GM21529 (cell line): ENCODE measurements around the gene SMARCAL1.

ENCODE experiments used
- ATAC-seq: cut with Tn5 transposase; IDR thresholded peaks from one replicate; pipeline ENCODE4 v1.9.1; 2021; ENCODE audit not compliant: unreplicated experiment

SMARCAL1 gene

GRCh38 chr2:216473187-216473586, 60.9 kb downstream of the SMARCAL1 start:
- no peak for ATAC-seq

- ATAC-seq = peak; percentile 76
Measured at GRCh38 chr2:216474925-216475670, 62.8 kb downstream of the SMARCAL1 start.

GRCh38 chr2:216475767-216476166, 63.5 kb downstream of the SMARCAL1 start:
- ATAC-seq = no peak

DNA sequence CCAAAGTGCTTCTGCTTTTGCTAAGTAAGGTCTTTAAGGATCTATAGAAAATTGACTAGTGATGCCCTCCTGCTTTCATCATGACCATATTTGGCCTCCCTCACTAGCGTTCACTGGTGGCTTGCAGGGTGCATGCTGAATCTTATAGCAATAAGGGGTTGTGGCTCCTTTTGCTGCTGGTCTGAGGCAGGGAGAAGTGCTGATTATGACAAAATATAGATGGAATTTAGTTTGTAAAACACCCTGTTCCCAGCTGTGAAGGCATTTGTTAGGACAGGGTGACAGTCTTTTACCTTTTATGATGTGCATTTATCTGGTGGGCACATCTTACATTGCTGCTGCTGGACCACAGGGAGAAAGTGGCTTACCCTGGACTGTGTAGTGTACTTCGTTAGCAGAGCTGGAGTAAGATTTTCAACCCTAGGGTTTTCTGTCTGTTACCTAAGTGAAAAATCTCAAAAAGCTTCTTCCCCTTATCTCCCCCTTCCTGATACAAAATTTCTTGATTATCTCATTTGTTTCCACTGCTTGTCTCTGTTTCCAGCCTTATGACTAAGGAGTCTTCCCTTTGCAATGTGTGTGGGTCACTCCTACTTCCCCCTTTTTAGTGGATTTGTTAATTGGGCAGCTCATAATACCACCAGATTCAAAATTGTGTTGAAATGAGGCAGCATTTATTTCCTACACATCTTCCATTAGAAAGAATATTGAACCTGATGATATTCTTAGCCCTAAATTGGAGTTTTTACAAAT, 65.2 kb downstream of the SMARCAL1 start:
- ATAC-seq = no peak

- ATAC-seq = no peak
Measured at GRCh38 chr2:216478151-216478550, 65.9 kb downstream of the SMARCAL1 start.

GRCh38 chr2:216478791-216479190, 66.5 kb downstream of the SMARCAL1 start:
- no peak for ATAC-seq

DNA sequence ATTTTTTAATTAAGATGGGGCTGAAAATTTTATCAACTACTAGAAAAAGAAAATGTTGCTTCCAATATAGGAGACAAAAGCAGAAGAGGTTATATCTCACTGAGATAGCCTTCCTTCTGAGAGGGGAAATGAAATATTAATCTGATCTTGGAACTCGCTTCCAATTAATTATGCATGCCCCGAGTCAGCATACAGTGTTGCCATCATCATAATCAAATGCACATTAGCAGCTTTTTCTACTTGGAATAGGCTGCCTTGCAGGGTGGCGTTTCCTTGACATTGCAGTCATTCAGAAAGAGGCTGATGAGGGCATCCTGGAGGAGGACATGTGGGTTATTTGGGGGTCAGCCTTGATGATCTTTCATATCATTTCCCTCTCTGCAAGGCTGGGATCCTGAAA, 67.9 kb downstream of the SMARCAL1 start:
- no peak for ATAC-seq

DNA sequence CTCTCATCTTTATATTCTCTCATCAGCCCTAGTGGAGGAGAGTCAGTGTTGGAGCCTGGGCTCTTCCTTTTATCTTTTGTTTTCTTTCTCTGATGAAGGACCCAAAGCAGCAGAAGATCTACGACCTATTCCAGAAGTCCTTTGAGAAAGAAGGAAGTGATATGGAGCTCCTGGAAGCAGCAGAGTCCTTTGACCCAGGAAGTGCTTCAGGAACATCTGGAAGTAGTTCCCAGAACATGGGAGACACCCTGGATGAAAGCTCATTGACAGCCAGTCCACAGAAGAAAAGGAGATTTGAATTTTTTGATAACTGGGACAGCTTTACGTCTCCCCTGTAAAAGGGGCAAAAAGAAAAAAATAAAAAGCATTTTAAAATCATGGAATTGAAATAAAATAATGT, 70.4 kb downstream of the SMARCAL1 start:
- ATAC-seq = no peak

DNA sequence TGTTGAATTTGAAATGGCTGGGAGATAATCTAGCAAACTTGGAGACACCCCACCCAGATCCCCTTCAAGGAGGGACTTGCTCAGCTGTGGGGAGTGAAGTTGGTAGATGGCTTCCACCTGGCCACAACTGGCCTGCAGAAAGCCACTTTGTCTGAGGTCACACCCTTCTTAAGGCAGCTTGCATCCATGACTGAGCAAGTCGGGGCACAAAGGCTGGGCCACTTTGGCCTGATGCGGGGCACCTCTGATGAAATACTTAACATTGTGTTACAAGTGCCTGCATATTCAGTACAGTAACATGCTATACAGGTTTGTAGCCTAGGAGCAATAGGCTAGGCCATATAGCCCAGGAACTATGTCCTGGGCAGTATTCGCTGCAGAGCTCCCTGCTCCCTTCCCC, 73.0 kb downstream of the SMARCAL1 start:
- ATAC-seq = no peak

DNA sequence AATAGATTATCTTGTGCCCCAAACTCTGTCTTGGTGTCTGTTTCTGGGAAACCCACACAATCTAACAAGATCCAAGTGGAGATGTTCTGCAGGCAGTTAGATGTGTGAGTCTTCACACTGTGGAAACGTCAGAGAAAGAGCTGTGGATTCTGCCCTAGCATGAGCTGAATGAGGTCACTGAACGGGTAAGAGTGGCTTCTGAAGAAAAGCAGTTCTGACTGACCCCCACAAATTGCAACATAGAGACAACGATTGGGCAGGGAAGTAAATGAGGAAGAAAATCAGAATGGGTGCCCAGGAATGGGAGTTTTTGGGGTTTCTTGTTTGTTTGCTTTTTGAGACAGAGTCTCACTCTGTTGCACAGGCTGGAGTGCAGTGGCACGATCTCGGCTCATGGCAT, 73.5 kb downstream of the SMARCAL1 start:
- no peak for ATAC-seq

DNA sequence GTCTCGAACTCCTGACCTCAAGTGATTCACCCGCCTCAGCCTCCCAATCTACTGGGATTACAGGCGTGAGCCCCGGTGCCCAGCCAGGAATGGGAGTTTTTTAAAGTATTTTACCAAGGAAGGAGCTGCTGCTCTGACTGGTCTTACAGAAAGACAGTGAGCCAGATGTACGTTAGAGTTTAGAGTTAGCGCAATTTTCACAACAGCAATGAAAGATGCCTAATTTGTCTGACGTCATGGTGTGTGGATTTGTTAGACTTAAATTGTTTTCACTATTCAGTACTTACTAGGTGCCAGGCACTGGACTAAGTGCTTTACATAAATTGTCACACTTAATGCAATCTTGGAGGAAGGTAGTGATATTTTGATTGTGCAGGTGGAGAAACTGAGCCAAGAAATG, 74.0 kb downstream of the SMARCAL1 start:
- ATAC-seq = no peak

GRCh38 chr2:216486708-216487107, 74.4 kb downstream of the SMARCAL1 start:
- no peak for ATAC-seq

DNA sequence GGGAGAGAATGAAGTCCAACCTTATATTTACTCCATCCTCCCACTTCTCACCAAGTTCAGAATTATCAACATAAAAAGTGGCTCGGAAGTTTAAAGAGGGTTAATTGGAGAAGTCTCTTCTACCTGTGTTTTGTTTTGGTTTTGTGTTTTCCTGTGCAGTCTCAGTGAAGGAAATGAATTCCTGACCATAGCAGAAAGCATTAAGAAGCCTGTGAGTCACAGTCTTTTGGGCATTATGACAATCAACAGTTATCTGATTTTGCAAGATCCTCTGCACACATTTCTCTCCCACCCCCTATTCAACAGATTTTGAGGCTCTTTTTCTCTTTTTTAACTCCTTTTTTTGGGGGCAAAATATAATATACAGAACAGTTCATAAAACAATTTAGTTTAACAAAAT, 77.8 kb downstream of the SMARCAL1 start:
- ATAC-seq = no peak

DNA sequence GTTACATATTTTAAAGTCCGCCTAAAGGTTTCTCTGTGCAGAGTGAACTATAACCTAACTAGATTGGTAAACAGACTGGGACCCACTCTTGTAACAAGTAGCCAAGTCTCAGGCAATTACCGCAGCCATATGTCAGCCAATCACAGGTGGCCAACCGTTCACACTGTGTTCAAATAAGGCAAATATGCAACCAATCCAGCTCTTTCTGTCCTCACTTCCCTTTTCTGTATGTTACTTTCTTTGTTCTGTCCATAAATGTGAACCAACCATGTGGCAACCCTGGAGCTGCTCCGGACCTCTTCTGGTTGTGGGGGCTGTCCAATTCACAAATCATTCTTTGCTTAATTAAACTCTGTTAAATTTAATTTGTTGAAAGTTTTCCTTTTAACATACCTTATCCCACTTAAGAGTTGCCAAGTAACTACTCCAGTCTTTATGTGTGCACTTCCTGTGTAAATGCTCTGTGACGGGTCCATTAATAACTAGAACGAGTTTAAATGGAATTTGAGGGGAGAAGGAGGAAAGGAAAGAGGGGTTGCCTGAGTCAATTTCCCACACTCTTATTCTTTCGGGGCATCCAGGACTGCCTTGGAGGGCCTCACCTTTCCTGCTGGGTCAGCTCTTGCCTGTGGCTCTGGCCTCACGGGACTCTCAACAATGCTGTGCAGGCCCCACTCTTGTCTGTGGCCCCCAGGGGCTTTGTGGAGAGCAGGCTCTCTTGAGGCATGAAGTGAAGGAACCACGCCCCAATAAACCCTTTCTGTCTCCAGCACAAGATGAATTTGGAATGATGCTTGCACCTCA, 79.7 kb downstream of the SMARCAL1 start:
- ATAC-seq = peak; percentile 85

DNA sequence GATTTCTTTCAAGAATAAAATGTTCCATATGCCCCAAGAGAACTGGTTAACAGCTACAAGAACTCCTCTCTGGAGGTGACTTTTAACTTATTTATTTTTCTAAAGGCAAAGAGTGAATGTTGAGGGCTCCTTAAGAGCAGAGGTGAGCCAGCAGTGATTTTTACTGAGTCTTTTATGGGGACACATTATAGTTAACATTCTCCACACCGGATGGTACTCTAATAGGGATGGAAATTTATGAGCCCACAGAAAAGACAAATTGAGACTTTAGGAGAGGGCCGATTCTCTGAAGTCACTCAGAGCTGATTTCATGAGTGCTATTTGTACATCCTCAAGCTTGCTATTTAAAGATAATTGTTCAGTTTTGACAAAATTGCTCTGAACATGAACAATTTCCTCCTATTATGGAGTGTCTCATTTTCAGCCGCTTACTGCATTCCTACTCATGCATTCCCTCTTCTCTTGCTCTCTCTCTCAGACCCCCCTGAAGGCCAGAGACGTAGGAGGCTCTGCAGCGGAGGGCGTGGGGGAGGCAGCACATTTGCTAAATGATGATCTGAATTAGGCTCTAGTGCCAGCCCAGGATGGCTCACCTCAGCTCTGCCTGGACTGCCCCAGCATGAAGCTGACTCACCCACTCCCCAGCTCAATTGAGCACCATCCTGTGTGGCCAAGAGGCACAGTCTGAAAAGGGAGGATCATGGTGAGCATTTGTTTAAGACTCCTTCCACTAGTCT, 80.5 kb downstream of the SMARCAL1 start:
- no peak for ATAC-seq

DNA sequence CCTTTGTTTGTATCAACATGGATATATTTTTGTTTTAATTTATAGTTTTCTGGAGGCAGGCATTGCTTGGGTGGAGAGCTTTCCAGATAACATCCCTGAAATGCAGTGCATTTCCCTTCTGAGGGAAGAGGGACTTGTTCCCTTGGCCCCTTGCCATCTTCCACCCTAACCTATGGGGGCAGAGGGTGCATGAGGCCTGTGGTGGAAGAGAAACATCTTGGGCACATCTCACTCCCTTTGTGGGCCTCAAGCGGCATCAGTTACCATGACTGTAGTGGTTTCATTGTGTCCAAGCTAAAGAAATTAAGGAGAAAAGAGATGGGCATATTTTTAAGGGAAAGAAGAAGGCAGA, 81.0 kb downstream of the SMARCAL1 start:
- ATAC-seq = no peak

GRCh38 chr2:216495656-216496055, 83.4 kb downstream of the SMARCAL1 start:
- peak; percentile 16 for ATAC-seq

DNA sequence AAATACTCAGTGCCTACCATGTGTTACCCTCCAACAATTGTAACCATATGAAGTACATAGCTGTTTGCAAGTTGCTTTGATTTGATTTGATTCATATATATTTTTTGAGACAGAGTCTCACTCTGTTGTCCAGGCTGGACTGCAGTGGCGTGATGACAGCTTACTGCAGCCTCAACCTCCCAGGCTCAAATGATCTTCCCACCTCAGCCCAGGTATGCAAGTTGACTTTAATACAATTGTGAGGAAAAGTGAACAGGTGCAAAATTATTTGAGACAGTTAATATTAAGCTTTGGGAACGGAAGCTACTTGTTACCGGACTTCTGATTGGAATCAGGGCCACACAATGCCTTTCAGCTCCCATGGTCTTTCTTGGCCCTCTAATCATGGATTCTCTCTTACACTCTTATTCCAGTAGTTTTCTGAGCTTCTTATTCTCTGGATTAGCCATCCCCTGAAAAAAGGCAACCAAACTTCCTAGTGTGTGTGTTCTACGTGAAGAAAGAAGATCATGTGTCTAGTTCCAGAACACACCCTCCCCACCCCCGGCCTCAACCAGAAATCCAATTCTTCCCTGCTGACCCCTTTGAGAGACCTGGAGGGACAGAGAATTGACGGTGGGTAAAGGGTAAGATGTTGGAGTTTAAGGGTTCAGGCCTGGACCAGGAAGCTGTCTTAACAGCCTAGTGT, 85.2 kb downstream of the SMARCAL1 start:
- ATAC-seq = no peak

GRCh38 chr2:216498070-216498378, 85.7 kb downstream of the SMARCAL1 start:
- no peak for ATAC-seq
